Nasal cavity respiratory epithelium epithelial cell of viscerocranial mucosa (primary cell): Measurements from ENCODE around the gene EHD3. TPM values are rescaled to one million over a fixed set of nuclear protein-coding genes. Genes with fewer than 3 reads are reported as not detected.

Experiments used
- total RNA-seq: library from RNA; depleted of rRNA; stranded (reverse); fragments of >200 nt; gene quantifications from 2 replicates; pipeline ENCODE4 v1.2.3, GENCODE V29; 2014

Gene EHD3
- total RNA-seq: 1.4 and 7.6 TPM in 2 replicates

DNA sequence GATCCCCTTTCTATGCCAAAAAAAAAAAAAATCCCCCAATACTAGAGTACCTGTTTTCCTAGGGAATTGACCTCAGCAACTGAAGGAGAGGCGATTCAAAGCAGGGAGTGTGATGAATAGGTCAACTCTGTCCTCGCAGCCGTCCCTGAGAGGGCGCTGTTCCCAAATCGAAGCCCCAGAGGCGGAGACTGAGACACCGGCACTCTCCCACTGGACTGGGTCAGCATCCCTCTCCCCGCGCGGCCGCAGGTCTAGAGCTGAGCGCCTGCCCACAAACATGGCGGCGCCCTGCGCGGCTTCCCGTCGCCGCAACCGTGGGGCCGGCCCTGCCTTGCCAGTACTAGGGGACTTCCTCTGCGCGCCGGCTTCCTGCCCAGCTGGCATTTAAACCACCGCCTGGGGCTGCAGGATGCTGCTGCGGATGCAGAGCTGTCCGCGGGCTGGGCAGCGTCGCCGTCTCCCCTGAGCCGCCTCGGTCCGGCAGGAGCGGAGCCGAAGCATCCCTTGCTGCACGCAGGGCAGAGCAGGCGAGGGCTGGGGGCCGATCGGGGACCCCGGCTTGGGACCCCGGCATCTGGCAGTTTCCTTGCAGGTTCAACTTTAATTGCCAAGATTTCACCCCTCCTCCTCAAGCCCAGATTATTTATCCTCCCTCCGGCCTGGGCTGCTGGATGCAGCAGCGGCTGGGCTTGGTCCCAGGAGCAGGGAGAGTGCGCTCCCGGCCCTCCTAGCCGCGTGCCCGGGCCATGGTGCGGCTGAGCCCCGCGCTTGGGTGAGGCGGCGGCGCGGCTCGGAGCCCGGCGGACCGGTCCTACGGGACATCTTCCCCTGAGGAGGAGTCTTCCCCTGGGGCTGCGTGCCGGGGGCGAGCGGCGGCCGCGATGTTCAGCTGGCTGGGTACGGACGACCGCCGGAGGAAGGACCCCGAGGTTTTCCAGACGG lies at the start of gene EHD3:
Gene EHD3 (plus strand): TSS at position 412 of the 942 bp plus-strand sequence. CDS start 470 bp downstream, at position 882.

DNA sequence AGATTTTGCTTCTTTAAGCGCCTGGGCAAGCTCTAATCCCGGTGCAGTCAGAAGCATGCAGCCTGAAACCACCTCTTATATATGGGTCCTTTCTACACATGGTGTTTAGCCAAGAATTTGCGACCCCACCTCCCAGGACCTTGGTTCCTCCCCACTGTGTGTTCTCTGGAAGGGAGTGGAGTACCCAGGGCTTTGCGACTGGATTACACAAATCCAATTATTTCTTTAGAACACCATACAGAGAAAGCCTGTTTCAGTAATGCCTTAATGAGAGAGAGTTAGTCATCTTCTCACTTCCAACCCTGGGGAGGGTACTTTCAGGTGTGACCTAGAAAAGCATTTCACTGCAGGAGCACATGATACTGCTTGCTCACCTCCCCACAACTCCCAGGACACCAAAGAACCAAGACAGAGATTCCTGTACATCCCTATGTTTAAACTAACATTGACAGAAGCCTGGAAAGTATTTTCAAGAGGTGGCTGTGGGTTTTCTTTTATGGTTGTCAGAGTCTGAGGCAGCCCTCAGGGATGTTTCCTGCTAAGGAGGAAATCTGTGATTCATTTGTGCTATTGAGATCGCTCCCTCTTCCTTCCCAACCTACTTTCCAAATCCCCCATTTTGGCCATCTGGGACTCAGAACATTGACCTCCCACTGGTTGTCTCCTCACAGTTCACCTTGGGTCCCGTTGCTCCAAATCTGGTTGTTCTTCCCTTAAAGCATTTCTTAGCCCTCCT lies 16.3 kb upstream of the EHD3 start, which contains the start of gene CAPN14:
Gene CAPN14 (minus strand): TSS at position 51 of the 736 bp plus-strand sequence. CDS start 12,068 bp downstream, outside the sequence.

Other genes with a start within 250 kb of the EHD3 start
- 16.4 and 22.5 TPM in 2 replicates for gene GALNT14, start 95.7 kb upstream of the EHD3 start, total RNA-seq
- 1.4 and 6.1 TPM in 2 replicates for gene CAPN14, start 16.6 kb upstream of the EHD3 start, total RNA-seq
- gene XDH, start 180.6 kb downstream of the EHD3 start, total RNA-seq: 8.2 and 16.9 TPM in 2 replicates